NCI-H82 (cell line): ENCODE measurements around the gene RITA1.
"Not testable (repeated sequence)": the region's sequence is repeated elsewhere in the genome, so short reads cannot be mapped to it uniquely, and the experiment has no call there.

ENCODE experiments used
- DNase-seq: peaks from one replicate; lab custom pipeline; 2025; lab: John Stamatoyannopoulos, UW

RITA1 gene

GRCh38 chr12:113202300-113203075 is 17.0 kb downstream of the RITA1 start:
- no peak for DNase-seq

GRCh38 chr12:113203852-113204760 is 18.6 kb downstream of the RITA1 start:
- DNase-seq, result peak; percentile 64

- DNase-seq, result peak; percentile 47
Observed at GRCh38 chr12:113204804-113205203, 19.3 kb downstream of the RITA1 start.

- DNase-seq, result not testable (repeated sequence)
Observed at GRCh38 chr12:113206802-113207201, 21.3 kb downstream of the RITA1 start.

GRCh38 chr12:113207613-113208040 is 22.1 kb downstream of the RITA1 start:
- no peak for DNase-seq

- no peak for DNase-seq
Observed at GRCh38 chr12:113208041-113208934, 22.8 kb downstream of the RITA1 start.

GRCh38 chr12:113211160-113211559 is 25.6 kb downstream of the RITA1 start:
- no peak for DNase-seq

GRCh38 chr12:113214895-113215400 is 29.4 kb downstream of the RITA1 start:
- DNase-seq, result peak; percentile 9

GRCh38 chr12:113216027-113216426 is 30.5 kb downstream of the RITA1 start:
- DNase-seq, result no peak

- peak; percentile 58 for DNase-seq
Observed at GRCh38 chr12:113220593-113221180, 35.2 kb downstream of the RITA1 start.

- DNase-seq, result peak; percentile 100
Observed at GRCh38 chr12:113221181-113221996, 35.9 kb downstream of the RITA1 start, which contains the start of gene TPCN1. Gene TPCN1 (plus strand): TSS chr12:113221464. CDS start chr12:113226853, 5,389 bp downstream.

GRCh38 chr12:113221997-113222729 is 36.6 kb downstream of the RITA1 start:
- DNase-seq, result no peak

GRCh38 chr12:113222730-113223531 is 37.4 kb downstream of the RITA1 start:
- peak; percentile 23 for DNase-seq

GRCh38 chr12:113224955-113225354 is 39.4 kb downstream of the RITA1 start:
- DNase-seq, result no peak

GRCh38 chr12:113226696-113227568 is 41.4 kb downstream of the RITA1 start:
- DNase-seq, result no peak

- DNase-seq, result no peak
Observed at GRCh38 chr12:113227686-113228391, 42.3 kb downstream of the RITA1 start.
